B cell (primary cell): ENCODE data around the gene CCDC201.

Experiments used
- EZH2 ChIP-seq: IDR thresholded peaks from 2 replicates; pipeline ENCODE4 v1.6.1; 2012; ENCODE audit warnings: borderline replicate concordance, low read depth, mild to moderate bottlenecking, moderate library complexity, low read length; ENCODE audit not compliant: insufficient read depth, poor library complexity, severe bottlenecking
- TF ChIP-seq, protein P1 (sequence below): fragments of 200-600 bp; IDR thresholded peaks from one replicate; pipeline ENCODE4 v1.8.0; 2022; ENCODE audit warnings: antibody characterized with exemption, mild to moderate bottlenecking

DNA sequence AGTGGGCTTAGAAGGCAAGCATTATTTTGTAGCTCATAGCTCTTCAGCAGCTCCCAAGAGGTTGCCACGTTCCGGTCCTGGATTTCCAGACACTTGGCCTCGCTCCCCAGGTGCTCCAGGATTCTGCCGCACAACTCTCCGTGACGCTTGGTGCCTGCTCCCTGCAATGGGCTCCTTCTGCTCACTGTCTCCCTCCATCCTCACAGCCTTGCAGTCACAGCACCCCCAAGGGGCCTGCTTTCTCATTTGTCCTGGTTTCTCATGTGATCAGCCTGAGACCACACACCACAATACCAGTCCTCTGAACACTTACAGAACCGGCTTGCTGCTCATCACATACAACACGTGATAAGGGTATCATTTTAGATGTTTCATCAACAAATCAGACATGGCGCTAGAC, 38.4 kb upstream of the CCDC201 start:
- TF ChIP-seq, protein P1, sequence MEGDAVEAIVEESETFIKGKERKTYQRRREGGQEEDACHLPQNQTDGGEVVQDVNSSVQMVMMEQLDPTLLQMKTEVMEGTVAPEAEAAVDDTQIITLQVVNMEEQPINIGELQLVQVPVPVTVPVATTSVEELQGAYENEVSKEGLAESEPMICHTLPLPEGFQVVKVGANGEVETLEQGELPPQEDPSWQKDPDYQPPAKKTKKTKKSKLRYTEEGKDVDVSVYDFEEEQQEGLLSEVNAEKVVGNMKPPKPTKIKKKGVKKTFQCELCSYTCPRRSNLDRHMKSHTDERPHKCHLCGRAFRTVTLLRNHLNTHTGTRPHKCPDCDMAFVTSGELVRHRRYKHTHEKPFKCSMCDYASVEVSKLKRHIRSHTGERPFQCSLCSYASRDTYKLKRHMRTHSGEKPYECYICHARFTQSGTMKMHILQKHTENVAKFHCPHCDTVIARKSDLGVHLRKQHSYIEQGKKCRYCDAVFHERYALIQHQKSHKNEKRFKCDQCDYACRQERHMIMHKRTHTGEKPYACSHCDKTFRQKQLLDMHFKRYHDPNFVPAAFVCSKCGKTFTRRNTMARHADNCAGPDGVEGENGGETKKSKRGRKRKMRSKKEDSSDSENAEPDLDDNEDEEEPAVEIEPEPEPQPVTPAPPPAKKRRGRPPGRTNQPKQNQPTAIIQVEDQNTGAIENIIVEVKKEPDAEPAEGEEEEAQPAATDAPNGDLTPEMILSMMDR: no peak
- TF ChIP-seq EZH2: no peak
